ENCODE measurements around the gene CYP2W1. TPM values are rescaled to one million over a fixed set of nuclear protein-coding genes. Genes with fewer than 3 reads are reported as not detected.

CYP2W1 gene
- total RNA-seq, 1 experiment from 2014 or later, result not detected

DNA sequence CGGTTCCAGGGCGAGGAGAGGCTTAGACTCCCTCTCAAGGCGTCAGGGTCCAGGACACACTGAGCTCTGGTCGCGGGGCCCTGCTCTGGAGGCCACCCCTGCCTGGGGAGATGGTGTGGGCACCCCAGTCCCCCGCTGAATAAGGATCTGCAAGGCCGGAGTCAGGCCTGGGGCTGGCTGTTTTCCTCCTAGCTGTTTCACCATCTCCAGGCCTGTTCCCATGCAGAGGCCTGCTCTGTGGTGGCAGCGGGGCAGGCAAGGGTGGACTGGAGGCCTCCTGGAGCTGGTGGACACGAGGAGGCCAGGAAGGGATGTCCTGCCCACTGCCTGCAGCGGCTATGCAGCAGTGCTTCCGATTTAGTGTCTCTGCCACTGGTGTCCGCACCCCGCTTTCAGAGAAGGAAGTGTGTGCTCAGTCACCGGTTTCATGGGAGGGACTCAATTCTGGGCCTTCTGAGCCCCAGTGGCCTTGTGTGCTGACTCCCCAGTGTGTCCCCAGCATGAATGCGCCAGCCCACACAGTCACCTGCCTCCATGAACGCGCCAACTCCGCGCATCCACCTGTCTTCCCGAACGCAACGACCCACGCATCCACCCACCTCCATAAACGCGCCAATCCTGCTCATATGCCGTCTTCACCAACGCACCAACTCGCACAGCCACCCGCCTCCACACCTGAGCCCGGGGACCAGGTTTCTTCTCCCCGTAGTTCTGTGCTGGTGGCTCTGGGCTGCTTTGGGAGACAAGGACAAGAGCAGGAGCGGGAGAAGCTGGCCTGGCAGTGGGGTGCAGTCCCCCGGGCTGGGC is 46.9 kb downstream of the CYP2W1 start (continued):
- TF ChIP-seq, protein P1, sequence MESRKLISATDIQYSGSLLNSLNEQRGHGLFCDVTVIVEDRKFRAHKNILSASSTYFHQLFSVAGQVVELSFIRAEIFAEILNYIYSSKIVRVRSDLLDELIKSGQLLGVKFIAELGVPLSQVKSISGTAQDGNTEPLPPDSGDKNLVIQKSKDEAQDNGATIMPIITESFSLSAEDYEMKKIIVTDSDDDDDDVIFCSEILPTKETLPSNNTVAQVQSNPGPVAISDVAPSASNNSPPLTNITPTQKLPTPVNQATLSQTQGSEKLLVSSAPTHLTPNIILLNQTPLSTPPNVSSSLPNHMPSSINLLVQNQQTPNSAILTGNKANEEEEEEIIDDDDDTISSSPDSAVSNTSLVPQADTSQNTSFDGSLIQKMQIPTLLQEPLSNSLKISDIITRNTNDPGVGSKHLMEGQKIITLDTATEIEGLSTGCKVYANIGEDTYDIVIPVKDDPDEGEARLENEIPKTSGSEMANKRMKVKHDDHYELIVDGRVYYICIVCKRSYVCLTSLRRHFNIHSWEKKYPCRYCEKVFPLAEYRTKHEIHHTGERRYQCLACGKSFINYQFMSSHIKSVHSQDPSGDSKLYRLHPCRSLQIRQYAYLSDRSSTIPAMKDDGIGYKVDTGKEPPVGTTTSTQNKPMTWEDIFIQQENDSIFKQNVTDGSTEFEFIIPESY (IDR thresholded peaks at IDR 0.05; ENCODE audit: extremely low read depth, insufficient replicate concordance, low read length), result no peak
- TF ChIP-seq SP1 (IDR thresholded peaks at IDR 0.05; ENCODE audit: low read depth), result no peak
- no peak for TF ChIP-seq SIN3A (IDR thresholded peaks at IDR 0.05; ENCODE audit: low read depth)
- TF ChIP-seq POLR2AphosphoS5 (IDR thresholded peaks at IDR 0.05; ENCODE audit: low read depth, low read length), result no peak

DNA sequence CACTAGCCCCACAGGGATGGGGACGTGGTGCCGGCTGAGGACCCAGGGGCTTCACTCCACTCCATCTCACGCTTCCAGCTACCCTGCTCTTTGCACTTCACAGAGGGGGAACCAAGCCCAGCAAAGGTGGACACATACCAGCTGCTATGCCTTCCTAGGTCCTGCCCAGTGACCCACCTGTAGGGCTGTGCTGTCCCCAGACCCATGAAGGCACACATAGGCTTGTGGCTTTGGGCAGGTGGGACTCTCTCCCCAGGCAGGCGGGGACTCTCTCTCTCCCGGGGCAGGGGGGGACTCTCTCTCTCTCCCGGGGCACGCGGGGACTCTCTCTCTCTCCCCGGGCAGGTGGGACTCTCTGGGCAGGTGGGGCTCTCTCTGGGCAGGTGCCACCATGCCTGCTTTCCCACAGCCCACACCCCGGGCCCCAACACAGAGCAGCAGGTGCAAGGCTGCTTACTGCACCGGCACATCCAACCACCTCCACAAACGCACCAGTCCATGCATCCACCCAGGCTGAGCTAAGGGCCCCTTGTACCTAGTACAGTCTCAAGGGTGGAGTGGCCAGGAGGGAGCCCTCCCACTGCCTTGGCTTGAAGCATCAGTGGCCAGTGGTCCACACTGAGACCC is 47.6 kb downstream of the CYP2W1 start:
- H3K4me1 ChIP-seq (ENCODE audit: control insufficient read depth in 1 of 2, insufficient read depth in 2 of 2, low read length in 2 of 2), result peaks cover 10 to 26% of the 10 kb centered on the region in 2 experiments
- no peak overlapping the region for H3K9ac ChIP-seq (ENCODE audit: low read length)
- peaks cover 0 to 10% of the 10 kb centered on the region in 2 experiments; a peak in 2 of 4 replicates for H3K36me3 ChIP-seq (ENCODE audit: control insufficient read depth in 1 of 2, insufficient read depth in 2 of 2, low read length in 2 of 2)
- peaks cover 0 to under 1% of the 10 kb centered on the region in 2 experiments; a peak in 1 of 4 replicates for H3K9me3 ChIP-seq (ENCODE audit: control insufficient read depth in 1 of 2, insufficient read depth in 1 of 2, low read depth in 1 of 2, low read length in 2 of 2)
- ATAC-seq, result no peak
- BruUV-seq (replicated peaks), result no TSS peak
- H2AFZ ChIP-seq (ENCODE audit: low read depth, low read length, poor library complexity, severe bottlenecking), result no peak overlapping the region
- H3K79me2 ChIP-seq (ENCODE audit: insufficient read depth, low read length), result peaks cover 28% of the 10 kb centered on the region
- CTCF ChIA-PET, result no interaction called here
- H4K20me1 ChIP-seq (ENCODE audit: insufficient read depth), result no peaks in the 10 kb centered on the region
- no peak overlapping the region for H3K4me3 ChIP-seq (replicated peaks in 1 of 2; ENCODE audit: low read depth in 1 of 2, low read length in 2 of 2)
- no peak overlapping the region for H3K27ac ChIP-seq (ENCODE audit: low read depth, low read length)
- RAD21 ChIA-PET (ENCODE audit: low non-redundant PET in 1 of 2, low total read pairs in 2 of 2, uncharacterized antibody in 2 of 2, unreplicated experiment in 2 of 2), result no interaction called here
- H3K27me3 ChIP-seq (ENCODE audit: insufficient read depth, low read length), result no peaks in the 10 kb centered on the region
- POLR2A ChIA-PET, result no interaction called here
- H3K4me2 ChIP-seq (ENCODE audit: low read length), result no peak overlapping the region
- H3K9me2 ChIP-seq (ENCODE audit: insufficient read depth), result no peaks in the 10 kb centered on the region
- intact Hi-C loops (cut with micrococcal nuclease), result no loop called here
- DNase-seq (ENCODE audit: low read depth, low spot score), result no peak
- TF ChIP-seq, protein P2, sequence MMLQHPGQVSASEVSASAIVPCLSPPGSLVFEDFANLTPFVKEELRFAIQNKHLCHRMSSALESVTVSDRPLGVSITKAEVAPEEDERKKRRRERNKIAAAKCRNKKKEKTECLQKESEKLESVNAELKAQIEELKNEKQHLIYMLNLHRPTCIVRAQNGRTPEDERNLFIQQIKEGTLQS (IDR thresholded peaks at IDR 0.05), result no peak
- TF ChIP-seq EZH2 (IDR thresholded peaks at IDR 0.05) (no peak), ZFX (IDR thresholded peaks at IDR 0.05) (no peak), ZNF274 (IDR thresholded peaks at IDR 0.05; ENCODE audit: low read depth, low read length) (no peak), POLR2A (IDR thresholded peaks at IDR 0.05; ENCODE audit: borderline replicate concordance, extremely low read depth, insufficient read depth, insufficient read length) (no peak), TCF7L2 (IDR thresholded peaks at IDR 0.05; ENCODE audit: borderline replicate concordance, extremely low read depth, insufficient read depth, insufficient read length) (no peak), EZH2phosphoT487 (IDR thresholded peaks at IDR 0.05; ENCODE audit: borderline replicate concordance) (no peak), CBX3 (IDR thresholded peaks at IDR 0.05; ENCODE audit: low read depth) (no peak), ELF1 (IDR thresholded peaks at IDR 0.05; ENCODE audit: borderline replicate concordance, low read depth) (no peak), SIN3A (IDR thresholded peaks at IDR 0.05; ENCODE audit: low read depth) (no peak), RAD21 (IDR thresholded peaks at IDR 0.05; ENCODE audit: low read depth) (no peak)
- TF ChIP-seq, protein P1 (IDR thresholded peaks at IDR 0.05; ENCODE audit: extremely low read depth, insufficient replicate concordance, low read length), result no peak
- TF ChIP-seq, protein P3, sequence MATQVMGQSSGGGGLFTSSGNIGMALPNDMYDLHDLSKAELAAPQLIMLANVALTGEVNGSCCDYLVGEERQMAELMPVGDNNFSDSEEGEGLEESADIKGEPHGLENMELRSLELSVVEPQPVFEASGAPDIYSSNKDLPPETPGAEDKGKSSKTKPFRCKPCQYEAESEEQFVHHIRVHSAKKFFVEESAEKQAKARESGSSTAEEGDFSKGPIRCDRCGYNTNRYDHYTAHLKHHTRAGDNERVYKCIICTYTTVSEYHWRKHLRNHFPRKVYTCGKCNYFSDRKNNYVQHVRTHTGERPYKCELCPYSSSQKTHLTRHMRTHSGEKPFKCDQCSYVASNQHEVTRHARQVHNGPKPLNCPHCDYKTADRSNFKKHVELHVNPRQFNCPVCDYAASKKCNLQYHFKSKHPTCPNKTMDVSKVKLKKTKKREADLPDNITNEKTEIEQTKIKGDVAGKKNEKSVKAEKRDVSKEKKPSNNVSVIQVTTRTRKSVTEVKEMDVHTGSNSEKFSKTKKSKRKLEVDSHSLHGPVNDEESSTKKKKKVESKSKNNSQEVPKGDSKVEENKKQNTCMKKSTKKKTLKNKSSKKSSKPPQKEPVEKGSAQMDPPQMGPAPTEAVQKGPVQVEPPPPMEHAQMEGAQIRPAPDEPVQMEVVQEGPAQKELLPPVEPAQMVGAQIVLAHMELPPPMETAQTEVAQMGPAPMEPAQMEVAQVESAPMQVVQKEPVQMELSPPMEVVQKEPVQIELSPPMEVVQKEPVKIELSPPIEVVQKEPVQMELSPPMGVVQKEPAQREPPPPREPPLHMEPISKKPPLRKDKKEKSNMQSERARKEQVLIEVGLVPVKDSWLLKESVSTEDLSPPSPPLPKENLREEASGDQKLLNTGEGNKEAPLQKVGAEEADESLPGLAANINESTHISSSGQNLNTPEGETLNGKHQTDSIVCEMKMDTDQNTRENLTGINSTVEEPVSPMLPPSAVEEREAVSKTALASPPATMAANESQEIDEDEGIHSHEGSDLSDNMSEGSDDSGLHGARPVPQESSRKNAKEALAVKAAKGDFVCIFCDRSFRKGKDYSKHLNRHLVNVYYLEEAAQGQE (IDR thresholded peaks at IDR 0.05; ENCODE audit: low read depth), result no peak
